HG03095 (cell line): ENCODE measurements around the gene ZNF467.

Experiments used
- ATAC-seq: cut with Tn5 transposase; IDR thresholded peaks from one replicate; pipeline ENCODE4 v1.9.1; 2021; ENCODE audit warnings: moderate library complexity; ENCODE audit not compliant: unreplicated experiment

Gene ZNF467

DNA sequence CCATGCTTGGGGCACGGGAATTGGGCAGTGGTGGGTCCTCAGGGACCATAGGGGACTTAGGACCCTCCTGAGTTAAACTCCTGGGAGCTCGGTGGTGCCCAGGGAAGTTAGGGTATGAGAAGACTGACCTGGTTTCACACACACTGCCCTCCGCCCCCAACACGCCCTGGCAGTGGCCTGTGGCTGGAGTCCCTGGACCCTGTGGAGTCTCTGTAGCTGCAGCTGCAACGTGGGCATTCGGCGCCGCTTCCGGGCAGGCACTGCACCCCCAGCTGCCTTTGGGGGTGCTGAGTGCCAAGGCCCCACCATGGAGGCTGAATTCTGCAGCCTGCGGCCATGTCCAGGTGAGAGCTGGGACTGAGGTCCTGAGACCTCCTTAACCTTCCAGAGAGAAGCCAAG lies 34.9 kb upstream of the ZNF467 start:
- no peak for ATAC-seq

DNA sequence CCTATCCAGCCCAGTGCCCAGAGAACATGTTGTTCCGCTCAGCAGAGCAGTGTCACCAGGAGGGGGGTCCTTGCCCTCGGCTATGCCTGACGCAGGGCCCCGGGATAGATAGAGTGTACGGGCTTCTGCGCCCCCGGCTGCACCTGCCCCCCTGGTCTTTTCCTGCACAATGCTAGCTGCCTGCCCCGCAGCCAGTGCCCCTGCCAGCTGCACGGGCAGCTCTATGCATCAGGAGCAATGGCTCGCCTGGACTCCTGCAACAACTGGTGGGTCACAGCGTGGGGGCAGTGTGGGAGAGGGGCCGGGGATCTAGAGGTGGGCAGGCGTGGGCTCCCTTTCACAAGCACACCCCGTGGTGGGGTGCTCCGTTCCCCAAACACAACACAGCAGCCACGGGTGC lies 33.3 kb upstream of the ZNF467 start:
- ATAC-seq, result no peak

DNA sequence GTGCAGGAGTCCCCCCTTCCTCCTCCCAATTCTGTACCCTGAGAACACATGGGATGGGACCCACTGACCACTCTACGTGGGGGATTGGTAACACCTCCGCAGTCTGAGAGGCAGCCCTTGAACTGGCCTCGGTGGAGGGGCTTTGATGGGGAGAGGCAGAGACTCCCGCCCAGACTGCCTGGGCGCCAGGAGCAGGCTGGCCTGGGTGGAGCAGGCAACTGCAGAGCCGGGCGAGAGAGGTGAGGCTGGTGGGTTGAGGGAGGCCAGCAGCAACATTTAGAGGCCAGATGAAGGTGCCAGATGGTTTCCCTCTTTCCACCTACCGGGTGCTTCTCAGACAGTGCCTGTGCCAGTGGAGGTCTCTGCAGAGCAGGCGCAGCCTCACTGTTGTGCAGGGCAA lies 30.7 kb upstream of the ZNF467 start:
- no peak for ATAC-seq

DNA sequence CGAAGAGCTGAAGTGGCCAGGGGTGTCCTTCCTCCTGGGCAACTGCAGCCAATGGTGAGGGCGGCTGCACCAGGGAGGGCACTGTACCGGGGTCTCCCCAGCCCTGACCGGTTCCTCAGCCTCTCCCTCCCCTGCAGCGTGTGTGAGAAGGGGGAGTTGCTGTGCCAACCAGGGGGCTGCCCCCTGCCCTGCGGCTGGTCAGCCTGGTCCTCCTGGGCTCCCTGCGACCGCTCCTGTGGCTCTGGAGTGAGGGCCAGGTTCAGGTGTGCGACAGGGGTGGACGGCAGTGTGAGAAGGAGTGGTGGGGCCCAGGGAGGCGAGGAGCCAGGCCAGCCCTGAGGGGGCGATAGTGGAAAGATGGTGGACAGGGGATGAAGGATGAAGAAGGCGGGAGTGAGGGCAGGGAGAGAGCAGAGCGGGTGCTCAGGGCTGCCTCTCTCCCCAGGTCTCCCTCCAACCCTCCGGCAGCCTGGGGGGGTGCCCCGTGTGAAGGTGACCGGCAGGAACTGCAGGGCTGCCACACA lies 30.2 kb upstream of the ZNF467 start:
- ATAC-seq, result no peak

- no peak for ATAC-seq
Observed at GRCh38 chr7:149802966-149803365, 29.6 kb upstream of the ZNF467 start.

DNA sequence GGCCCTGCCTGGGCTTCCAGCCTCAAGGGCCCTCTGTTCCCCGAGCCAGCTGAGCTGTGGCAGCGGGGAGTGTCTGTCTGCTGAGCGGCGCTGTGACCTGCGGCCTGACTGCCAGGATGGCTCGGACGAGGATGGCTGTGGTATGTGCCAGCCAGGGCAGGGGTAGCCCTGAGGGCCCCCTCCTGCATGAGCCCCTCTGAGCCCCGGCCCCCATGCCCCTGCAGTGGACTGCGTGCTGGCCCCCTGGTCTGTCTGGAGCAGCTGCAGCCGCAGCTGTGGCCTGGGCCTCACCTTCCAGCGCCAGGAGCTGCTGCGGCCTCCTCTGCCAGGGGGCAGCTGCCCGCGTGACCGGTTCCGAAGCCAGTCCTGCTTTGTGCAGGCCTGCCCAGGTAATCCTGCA lies 28.4 kb upstream of the ZNF467 start:
- no peak for ATAC-seq

DNA sequence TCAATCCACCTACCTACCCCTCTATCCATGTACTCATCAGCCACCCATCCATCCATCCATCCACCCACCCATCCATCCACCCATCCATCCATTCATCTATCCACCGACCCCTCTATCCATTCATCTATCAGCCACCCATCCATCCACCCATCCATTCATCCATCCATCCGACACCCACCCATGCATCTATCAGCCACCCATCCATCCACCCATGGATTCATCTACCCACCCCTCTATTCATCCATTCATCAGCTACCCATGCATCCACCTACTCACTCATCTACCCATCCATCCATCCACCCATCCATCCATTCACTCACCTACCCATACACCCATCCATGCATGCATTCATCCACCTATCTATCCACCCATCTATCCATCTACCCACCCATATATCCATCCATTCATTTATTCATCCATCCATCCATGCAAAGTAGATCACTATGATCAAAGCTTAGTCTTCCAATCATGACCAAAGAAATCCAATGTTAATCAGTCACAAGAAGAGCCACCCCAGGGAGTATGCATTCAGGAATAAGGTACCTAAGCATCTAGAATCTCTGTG lies 27.7 kb upstream of the ZNF467 start:
- ATAC-seq, result no peak

DNA sequence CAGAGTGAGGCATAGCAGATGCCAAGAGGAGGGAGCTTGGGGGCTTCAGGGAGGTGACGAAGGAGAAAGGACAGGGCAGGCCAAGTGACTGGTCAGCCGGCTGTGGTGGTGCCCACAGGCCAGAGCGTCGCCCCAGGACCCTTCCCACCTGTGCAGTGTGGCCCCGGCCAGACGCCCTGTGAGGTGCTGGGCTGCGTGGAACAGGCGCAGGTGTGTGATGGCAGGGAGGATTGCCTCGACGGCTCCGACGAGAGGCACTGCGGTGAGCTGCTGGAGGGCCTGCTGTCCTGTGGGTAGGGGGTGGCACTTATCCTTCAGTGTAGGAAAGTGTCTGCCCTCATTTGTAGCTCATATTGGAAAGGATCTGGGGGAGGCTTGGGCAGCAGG lies 26.8 kb upstream of the ZNF467 start:
- no peak for ATAC-seq

- ATAC-seq, result no peak
Observed at GRCh38 chr7:149799397-149800168, 26.2 kb upstream of the ZNF467 start.

DNA sequence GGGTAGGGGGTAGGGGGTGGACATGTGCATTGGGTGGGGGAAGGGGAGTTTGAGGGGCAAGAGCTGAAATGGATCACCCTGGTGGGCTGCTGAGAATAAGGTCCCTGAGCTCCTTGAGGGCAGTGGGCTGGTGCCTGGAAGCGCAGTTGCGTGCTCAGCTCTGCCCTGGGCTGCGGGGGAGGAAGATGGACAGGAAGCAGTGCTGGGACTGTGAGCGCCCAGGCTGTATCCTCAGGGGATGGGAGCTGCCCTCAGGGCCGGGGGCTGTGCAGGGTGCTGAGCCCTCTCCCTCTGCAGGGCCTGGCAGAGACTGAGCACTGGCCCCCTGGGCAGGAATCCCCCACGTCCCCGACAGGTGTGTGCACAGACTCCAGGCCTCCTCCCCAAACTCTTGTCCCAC lies 24.4 kb upstream of the ZNF467 start:
- ATAC-seq, result no peak

DNA sequence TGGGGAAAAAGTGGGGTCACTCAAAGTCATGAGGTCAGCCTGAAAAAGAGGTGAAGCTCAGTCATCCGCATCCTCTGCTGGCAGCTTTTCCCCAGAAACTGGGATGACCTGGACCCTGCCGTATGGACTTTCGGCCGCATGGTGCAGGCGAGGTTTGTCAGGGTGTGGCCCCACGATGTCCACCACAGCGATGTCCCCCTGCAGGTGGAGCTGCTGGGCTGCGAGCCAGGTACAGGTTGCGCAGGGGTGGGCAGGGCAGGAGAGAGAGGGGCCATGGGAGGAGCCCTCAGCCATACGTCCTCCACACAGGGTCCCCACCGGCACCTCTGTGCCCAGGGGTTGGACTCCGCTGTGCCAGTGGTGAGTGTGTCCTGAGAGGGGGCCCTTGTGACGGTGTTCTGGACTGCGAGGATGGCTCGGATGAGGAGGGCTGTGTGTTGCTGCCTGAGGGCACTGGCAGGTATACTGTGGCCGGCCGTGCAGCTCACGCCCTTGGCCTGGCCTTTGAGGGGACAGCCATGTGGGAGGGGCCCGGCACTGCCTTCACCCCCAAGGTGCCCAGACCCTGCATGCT lies 23.0 kb upstream of the ZNF467 start:
- ATAC-seq, result no peak

DNA sequence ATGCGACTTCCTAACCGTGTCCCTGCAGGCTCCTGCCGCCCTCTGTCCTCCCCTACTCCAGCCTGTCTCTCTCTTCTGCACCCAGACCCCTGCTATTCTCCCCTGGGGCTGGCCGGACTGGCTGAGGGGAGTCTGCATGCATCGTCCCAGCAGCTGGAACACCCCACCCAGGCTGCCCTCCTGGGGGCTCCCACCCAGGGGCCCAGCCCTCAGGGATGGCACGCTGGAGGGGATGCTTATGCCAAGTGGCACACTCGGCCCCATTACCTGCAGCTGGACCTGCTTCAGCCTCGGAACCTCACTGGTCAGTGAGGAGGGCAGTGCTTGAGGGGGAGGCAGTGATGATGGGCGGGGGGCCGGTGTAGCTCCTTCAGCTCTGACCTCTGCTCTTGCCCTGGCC lies 21.7 kb upstream of the ZNF467 start:
- ATAC-seq, result no peak

DNA sequence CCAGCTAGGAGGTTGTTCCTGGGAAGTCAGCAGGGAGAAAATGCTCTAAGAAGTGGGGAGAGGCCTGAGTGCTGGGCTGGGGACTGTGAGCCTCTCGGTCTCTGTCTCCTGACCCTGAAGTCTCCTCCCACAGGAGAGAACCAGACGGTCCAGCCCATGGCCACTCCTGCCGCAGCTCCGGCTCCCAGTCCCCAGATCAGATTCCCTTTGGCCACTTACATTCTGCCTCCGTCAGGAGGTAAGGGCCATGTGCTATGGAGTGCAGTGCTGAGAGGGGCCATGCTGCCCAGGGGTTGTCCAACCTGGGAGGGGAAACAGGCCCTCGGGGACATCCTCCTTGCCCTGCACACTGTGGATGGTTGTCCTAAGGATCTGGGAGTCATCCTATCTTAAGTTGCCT lies 21.3 kb upstream of the ZNF467 start:
- no peak for ATAC-seq

DNA sequence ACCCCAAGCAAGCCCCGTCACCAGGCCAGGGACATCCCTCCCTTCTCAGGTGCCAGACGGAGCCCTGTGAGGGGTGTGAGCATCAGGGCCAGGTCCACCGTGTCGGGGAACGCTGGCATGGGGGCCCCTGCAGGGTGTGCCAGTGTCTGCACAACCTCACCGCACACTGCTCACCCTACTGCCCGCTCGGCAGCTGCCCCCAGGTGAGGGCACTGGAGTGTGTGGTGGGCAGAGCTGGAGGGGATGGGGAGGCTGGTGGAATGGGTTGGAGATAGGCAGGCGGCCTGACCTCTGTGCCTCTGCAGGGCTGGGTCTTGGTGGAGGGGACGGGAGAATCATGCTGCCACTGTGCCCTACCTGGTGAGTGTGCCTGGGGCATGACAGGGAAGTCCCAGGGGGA lies 19.9 kb upstream of the ZNF467 start:
- ATAC-seq, result no peak

DNA sequence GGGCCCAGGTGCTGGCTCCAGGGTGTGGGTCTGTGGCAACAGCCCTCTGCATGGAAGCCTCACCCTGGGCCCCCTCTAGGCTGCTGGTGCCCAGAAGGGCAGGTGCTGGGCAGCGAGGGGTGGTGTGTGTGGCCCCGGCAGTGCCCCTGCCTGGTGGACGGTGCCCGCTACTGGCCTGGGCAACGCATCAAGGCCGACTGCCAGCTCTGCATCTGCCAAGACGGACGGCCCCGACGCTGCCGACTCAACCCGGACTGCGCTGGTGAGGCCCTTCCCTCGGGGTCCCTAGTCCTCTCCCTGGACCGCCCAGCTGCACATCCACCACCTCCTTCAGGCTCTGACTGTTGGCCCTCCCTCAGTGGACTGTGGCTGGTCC lies 18.8 kb upstream of the ZNF467 start:
- ATAC-seq, result no peak

DNA sequence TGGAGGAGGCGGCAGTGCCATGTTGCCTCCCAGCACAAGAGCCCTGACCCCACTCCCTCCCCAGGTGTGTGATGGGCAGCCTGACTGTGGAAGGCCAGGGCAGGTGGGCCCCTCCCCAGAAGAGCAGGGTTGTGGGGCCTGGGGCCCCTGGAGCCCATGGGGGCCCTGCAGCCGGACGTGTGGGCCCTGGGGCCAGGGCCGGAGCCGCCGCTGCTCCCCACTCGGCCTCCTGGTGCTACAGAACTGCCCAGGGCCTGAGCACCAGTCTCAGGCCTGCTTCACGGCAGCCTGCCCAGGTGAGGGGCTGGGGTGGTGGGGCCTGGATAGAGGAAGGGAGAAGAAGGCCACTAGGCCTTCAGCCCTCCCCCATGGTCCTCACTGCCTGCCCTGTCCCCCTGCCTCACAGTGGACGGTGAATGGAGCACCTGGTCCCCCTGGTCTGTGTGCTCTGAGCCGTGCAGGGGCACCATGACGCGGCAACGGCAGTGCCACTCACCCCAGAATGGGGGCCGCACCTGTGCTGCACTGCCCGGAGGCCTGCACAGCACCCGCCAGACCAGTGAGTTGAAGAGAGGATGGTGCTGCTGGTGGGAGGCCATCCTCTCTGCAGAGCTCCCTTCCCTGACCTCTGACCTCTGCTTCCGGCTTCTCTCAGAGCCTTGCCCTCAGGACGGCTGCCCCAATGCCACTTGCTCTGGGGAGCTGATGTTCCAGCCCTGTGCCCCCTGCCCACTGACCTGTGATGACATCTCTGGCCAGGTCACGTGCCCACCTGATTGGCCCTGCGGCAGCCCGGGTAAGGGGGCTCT lies 18.2 kb upstream of the ZNF467 start:
- ATAC-seq, result no peak

DNA sequence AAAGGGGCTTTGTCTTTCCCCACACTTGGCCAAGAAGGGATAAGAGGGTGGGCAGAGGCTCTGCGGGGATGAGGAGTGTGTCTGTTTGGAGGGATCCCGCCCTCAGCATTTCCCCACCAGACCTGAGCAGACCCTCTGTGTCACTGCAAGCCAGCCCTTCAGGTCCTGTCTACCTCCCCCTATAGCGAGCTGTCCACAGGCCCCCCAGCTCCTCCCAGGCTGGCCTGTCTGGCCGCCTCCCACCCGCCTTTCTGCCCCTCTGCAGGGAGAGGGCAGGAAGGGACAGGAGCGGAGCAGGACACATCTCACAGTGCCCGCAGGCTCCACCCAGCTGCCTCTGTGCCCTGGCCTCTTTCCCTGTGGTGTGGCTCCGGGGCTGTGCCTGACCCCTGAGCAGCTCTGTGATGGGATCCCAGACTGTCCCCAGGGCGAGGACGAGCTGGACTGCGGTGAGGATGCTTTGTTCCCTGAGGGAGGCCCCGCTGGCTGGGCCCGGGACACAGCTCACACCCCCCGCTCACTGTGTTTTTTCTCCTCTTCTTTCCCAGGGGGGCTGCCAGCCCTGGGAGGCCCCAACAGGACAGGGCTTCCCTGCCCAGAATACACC lies 17.5 kb upstream of the ZNF467 start:
- ATAC-seq, result no peak

DNA sequence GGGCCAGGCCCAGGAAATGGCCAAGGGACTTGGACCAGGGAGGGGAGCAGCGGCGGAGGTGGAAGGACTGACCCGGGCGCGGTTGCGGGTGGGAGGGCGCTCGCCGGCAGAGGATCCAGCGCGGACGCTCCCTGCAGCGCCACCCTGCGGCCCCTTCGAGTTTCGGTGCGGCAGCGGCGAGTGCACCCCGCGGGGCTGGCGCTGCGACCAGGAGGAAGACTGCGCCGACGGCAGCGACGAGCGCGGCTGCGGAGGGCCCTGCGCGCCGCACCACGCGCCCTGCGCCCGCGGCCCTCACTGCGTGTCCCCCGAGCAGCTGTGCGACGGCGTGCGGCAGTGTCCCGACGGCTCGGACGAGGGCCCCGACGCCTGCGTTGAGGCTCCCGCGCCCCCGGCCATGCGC lies 16.8 kb upstream of the ZNF467 start:
- no peak for ATAC-seq

DNA sequence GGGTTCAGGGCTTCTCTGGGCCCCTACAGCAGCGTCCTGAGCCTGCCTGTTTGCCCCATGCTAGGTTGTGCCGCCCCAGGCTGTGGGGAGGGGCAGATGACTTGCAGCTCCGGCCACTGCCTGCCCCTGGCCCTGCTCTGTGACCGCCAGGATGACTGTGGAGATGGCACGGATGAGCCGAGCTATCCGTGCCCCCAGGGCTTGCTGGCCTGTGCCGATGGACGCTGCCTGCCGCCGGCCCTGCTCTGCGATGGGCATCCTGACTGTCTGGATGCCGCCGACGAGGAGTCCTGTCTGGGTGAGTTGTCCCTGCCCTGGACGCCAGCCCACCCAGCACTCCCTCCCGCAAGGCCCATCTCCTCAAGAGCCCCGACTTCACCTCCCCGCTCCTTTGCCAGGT lies 15.7 kb upstream of the ZNF467 start:
- no peak for ATAC-seq

DNA sequence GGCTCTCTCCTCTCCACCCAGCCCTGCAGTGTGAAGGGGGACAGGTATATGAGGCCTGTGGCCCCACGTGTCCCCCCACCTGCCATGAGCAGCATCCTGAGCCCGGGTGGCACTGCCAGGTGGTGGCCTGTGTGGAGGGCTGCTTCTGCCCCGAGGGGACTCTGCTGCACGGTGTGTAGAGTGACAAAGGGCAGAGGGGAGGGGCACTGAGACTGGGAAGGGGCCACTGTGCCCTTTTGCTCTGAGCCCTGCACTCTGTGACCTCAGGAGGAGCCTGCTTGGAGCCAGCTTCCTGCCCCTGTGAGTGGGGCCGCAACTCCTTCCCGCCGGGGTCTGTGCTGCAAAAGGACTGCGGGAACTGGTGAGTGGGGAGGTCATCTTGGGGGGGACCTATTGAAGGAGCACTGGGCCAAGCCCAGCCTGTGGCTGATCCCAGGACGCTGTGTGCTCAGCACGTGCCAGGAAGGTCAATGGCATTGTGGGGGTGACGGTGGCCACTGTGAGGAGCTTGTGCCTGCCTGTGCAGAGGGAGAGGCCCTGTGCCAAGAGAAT lies 15.0 kb upstream of the ZNF467 start:
- no peak for ATAC-seq
